GM19193 (cell line): Measurements from ENCODE around the gene MRPS22.

Experiments
- POLR2A ChIP-seq: IDR thresholded peaks from 4 replicates; pipeline ENCODE4 v1.6.1; 2011; ENCODE audit not compliant: insufficient read depth, insufficient read length; ENCODE audit errors: extremely low read depth

Gene MRPS22

GRCh38 chr3:139307601-139308555 is 35.9 kb upstream of the MRPS22 start:
- no peak for TF ChIP-seq POLR2A

- no peak for TF ChIP-seq POLR2A
Observed at GRCh38 chr3:139308560-139308959, 35.3 kb upstream of the MRPS22 start.

GRCh38 chr3:139309061-139309591 is 34.7 kb upstream of the MRPS22 start:
- no peak for TF ChIP-seq POLR2A

- TF ChIP-seq POLR2A = no peak
Observed at GRCh38 chr3:139309880-139310279, 33.9 kb upstream of the MRPS22 start.

GRCh38 chr3:139310474-139310933 is 33.3 kb upstream of the MRPS22 start:
- TF ChIP-seq POLR2A = no peak

DNA sequence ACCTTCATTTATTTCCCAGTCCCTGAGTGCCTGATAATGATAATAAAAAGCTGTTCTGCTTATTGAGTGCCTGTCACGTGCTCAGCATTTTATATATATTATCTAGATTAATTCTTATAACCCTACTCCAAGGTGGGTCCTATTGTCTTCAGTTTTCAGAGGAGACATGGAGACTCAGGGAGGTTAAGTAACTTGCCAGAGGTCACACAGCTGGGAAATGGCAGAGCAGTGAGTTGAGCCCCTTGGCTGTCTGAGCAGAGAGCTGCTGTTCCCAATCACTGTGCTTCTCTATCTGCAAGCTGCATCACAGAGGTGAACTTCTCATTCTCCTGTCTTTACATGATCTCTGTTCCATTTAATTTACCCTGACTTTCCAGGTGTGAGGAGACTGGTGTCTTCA is 32.3 kb upstream of the MRPS22 start:
- no peak for TF ChIP-seq POLR2A

- no peak for TF ChIP-seq POLR2A
Observed at GRCh38 chr3:139312416-139312815, 31.4 kb upstream of the MRPS22 start.

DNA sequence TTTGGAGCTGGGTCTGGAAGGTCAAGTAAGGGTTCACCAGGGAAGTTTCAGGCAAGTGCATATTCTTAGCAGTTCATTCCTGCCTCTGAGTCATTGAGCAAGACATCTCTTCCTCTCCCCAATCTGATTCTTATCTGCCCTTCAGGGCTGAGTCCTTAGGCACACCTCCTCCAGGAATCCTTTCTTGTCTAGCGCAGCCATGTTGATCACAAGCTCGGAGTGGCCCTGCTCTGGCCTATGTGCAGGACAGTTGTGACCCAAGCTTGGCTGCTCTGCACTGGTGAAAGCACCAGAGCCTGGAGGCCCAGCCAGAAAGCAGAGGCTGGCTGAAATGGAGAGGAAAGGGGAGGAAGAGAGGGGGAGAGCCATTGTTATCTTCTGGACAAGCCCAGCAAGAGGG is 30.9 kb upstream of the MRPS22 start:
- TF ChIP-seq POLR2A = no peak

GRCh38 chr3:139313921-139314320 is 29.9 kb upstream of the MRPS22 start:
- no peak for TF ChIP-seq POLR2A

DNA sequence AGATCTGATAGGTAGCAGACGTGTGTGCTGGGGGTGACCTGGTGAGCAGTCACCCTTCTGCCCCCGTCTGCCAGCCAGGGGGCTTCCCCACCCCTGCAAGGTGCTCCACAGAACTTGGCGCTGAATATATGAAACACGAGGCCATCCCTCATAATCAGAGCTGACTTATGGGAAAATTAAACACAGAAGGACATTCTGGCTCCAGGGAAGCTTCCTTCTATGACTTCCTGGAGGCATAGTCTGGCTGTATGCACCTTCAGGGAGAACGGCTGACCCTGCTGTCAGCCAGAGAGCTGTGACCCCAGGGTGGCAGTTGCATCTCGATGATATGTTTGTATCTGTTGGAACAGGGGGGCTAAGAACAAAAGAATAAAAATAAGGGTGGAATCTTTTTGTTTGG is 26.6 kb upstream of the MRPS22 start:
- TF ChIP-seq POLR2A = no peak

DNA sequence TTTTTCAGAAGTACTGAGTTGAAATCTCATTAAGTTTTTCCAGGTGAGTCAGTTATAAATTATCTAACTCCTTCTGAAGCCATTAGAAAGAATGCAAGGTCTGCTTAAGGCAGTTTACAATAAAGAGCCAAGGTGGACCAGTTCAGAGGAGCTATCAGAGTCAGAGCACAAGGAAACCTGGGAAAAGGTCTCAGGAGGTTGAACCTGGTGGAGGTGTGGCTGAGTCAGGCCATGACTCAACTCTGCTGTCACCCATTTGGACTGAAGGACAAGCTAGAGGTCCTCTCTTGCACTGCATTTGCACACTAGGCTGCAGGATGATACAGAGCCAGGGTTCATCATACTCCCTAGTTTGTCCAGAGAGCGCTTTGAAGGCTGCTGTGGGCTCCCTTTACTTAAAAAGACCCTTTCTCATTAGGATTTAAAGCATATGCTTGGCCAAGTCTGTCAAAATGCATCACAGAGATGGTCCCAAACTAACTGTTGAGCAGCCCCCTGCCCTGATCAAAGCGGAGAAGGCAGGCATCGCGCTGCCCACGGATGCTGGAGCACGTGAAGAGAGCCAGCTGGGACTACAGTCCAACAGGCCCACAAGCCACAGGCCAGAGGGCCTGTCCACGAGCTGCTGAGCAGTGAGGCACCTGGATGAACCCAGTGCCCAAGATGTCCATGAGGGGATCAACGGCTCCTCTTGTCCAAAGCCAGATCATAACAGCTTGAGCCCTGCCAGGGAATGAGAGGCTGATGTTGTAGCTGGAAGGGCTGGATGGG is 26.0 kb upstream of the MRPS22 start:
- no peak for TF ChIP-seq POLR2A

- no peak for TF ChIP-seq POLR2A
Observed at GRCh38 chr3:139318431-139318816, 25.4 kb upstream of the MRPS22 start.

DNA sequence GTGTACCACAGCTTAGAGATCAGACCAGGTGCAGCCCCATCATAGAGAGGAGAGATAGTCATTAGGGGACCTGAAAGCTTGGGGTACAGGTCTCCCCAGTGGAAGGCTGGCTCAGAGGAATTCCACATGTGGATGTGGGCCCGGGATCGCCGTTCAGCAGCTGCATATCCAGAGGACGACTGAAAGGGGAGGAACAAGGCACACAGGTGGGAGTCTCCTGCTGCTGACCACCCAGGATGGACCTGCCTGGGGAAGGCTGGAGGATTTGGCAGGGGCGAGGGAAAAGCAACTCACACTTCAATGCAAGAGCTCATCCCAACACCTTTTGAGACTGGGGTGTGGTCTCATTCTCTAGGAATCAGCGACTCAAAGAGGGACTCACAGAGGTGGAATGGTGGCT is 25.0 kb upstream of the MRPS22 start:
- TF ChIP-seq POLR2A = no peak

GRCh38 chr3:139319428-139320402 is 24.1 kb upstream of the MRPS22 start:
- TF ChIP-seq POLR2A = no peak
